GM13976 (cell line): ENCODE results near the gene MRFAP1.

ENCODE experiments used
- DNase-seq: peaks from one replicate; pipeline ENCODE4 v3.0.0; 2012; ENCODE audit warnings: low spot score
- CTCF ChIP-seq: IDR thresholded peaks from 2 replicates; pipeline ENCODE4 v1.5.1; 2012; ENCODE audit warnings: borderline replicate concordance, mild to moderate bottlenecking; ENCODE audit not compliant: insufficient read depth; ENCODE audit errors: extremely low read depth, missing control alignments, control extremely low read depth
- in situ Hi-C: fragments of 300-500 bp; cut with MboI; formaldehyde crosslinking; loops from one replicate; pipeline ENCODE4 v1.12.0; 2022; ENCODE audit warnings: low sequenced_read_pairs, mixed read lengths, inconsistent platforms; ENCODE audit not compliant: unreplicated experiment

MRFAP1 gene

DNA sequence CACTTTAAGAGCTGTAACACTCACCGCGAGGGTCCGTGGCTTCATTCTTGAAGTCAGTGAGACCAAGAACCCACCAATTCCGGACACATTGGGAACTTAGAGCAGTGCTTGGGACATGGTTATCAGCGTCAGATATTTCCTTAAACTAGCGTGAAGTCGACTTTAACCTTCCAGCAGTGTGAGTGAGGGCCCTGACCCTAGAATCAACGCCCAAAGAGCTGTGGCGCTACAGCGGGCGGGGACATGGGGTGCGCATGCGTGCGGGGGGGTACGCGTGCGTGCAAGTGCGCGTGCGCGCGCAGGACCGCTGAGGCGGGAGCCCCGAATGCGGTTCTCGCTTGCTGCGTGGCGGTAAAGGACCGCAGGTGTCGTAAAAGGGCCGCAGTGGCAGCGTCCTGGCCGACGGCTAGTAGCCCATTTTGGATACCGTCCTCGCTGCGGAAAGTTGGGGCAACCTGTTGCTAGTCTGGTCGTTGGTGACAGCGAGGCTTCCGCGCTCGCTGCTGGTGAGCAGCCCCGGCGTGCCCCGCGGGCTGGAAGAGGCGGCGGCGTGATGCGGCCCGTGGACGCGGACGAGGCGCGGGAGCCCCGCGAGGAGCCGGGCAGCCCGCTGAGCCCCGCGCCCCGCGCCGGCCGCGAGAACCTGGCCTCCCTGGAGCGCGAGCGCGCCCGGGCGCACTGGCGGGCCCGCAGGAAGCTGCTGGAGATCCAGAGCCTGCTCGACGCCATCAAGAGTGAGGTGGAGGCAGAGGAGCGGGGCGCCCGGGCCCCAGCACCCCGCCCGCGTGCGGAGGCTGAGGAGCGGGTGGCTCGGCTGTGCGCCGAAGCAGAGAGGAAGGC is 33.4 kb downstream of the MRFAP1 start:
- no peak for TF ChIP-seq CTCF
- in situ Hi-C loops = no loop called here
- peak; percentile 97 for DNase-seq

DNA sequence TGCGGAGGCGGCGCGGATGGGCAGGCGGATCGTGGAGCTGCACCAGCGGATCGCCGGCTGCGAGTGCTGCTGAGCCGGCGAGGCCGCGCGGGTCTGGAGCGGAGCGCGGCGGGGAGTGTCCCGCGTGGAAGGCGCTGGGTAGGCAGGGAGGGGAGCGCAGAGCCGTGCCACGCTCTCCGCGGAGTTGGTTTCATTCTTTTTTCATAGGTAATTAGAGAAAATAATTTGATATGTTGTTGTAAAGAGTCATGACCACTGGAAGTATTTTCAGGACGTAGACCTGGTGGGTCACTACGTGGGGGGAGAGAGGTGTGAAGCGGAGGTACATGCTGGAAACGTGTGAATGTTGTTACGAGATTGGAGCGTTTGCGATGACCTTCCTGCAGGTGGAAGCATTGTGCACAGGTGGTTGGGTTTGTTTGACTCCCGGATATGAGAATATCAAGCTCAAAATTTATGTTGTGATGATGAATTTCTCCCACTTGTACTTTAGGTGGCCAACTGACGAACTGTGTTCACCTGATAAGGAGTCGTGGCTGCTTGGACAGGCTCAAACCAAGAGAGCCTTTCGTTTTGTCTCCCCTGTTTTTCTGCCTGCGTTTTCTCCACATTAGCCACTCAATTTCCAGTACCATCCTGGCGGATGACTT is 34.1 kb downstream of the MRFAP1 start:
- peak; percentile 47 for TF ChIP-seq CTCF
- DNase-seq = peak; percentile 75
- in situ Hi-C loops = no loop called here

DNA sequence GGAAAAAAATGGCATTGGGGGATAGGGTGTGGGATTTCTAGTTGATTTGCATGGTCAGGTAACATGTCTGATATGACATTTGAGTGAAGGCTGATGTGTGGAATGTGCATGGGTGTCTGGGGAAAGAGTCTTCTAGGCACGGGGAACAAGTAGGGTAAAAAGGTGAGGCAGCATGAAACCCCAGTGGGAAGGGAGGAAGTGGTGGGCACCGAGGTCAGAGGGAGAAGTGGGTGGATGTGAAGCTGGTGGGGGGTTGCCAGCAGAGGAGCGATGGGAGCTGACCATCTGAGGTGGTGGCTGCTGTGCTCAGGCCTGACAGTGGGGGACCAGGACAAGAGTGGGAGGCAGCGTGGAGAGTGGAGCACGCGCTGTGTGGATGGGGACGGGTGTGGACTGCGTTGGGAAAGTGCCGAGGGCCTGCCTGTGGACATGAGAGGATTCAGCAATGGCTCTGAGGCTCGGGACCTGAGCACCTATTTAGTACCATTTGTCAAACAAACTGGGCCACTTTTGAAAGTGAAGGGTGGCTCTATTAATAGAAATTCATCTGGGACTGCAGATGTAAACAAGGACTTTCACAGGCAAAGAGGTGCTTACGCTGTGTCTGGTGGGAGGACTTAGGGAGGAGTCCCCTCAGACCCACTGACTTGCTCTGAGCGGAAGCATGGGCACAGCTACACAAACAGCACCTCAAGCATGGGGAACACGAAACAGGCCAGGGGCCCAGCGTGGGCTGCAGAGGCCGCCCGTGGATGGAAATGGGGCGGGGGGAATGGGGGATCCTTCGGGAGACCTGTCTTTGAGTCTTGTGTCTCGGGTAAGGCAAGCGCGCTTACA is 36.5 kb downstream of the MRFAP1 start:
- in situ Hi-C loops = no loop called here
- no peak for DNase-seq
- TF ChIP-seq CTCF = no peak

GRCh38 chr4:6680372-6681034 is 40.0 kb downstream of the MRFAP1 start:
- no peak for TF ChIP-seq CTCF
- DNase-seq = peak; percentile 36
- in situ Hi-C loops = no loop called here

- no peak for DNase-seq
- TF ChIP-seq CTCF = peak; percentile 33
- in situ Hi-C loops = no loop called here
These were observed 40.7 kb downstream of the MRFAP1 start for GRCh38 chr4:6681191-6681590.

DNA sequence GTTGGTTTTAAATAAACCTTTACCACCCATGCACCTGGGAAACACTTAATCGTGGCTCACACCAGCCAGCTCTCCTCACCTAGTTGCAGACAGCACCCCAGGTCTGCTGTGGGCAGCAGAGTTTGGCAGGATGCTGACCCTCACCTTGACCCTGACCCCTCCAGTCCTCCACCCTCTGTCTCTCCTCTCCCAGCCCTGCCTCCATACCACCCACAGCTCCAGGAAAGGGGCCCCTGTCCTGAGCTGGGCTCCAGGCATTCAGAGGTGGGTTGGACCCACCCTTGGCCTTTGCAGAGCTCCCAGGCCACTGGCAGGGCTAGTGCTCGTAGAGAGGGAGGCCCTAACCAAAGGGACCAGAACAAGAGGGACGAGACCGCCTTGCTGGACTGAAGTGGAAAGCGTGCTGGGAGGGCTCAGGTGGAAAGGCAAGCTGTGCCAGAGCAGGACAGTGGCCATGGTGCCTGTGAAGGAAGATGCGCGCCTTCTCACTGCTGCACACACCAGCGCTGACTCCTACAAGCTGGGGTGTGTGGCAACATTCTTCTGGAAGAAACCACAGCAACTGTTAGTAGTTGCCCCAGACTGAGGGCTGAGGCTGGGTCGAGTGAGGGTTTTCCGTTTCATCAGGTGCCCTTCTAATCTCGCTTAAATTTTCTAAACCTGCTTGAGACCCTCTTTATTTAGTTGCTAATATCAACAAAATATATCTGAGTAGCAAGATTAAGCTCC is 42.5 kb downstream of the MRFAP1 start:
- no peak for DNase-seq
- in situ Hi-C loops = no loop called here
- no peak for TF ChIP-seq CTCF
